Hypothalamus (tissue), 51 donors: ENCODE measurements around the gene SIPA1L3.

Experiments
- DNase-seq, 51 donors: peaks; one replicate each; lab custom pipeline; 2025; lab: John Stamatoyannopoulos, UW

The SIPA1L3 gene

DNA sequence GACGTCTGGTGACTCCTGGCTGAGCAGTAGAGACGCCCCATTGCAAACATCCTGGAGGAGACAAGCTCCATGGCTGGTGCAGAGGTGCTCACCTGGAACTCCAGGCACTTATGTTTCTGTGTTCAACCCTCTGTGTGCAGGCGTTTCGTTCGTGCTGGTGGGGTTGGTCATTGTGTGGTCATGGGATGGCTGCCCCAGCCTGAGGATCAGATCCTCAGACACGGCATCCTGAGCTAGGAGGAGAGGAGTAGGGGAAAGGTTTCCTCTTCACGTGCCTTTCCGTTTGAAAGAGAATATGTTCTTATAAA, 87.8 kb downstream of the SIPA1L3 start:
- no peak for DNase-seq

DNA sequence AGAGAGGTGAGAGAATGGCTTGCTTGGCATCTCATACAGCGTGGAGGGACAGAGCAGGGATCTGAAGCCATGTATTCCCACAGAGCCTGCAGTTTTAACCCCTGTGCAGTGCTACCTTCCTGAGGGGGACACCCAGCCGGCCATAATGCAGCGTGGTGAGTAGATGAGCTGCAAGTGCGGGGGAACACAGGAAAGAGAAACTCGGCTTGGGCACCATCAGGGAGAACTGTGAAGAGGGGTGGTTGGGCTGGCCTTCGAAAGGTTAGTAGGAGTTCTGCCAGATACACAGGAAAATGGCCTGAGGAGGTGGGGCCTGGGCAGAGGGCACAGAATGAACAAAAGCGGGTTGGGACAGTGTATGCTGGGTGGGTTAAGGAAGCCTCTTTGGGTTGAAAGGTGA, 88.3 kb downstream of the SIPA1L3 start:
- no peak for DNase-seq

DNA sequence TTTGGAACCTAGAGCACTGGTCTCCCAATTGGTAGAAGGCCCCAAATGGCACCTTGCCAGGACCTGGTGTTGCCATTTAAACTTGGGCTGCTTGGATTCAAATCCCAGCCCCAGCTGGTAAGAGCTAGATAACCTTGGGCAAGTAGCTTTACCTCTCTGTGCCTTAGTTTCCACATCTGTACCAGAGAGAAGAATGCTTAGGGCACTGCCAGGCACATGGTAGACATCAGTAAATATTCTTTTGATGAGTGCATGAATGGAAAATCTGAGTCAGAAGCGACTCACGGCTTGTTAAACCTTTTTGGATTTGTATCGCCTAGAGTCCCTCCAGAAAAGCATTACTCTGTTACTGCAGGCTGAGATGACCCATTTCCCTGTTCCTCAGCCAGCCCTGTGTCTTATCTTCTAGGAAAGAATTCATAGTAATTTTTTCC, 90.9 kb downstream of the SIPA1L3 start:
- DNase-seq, result no peak

DNA sequence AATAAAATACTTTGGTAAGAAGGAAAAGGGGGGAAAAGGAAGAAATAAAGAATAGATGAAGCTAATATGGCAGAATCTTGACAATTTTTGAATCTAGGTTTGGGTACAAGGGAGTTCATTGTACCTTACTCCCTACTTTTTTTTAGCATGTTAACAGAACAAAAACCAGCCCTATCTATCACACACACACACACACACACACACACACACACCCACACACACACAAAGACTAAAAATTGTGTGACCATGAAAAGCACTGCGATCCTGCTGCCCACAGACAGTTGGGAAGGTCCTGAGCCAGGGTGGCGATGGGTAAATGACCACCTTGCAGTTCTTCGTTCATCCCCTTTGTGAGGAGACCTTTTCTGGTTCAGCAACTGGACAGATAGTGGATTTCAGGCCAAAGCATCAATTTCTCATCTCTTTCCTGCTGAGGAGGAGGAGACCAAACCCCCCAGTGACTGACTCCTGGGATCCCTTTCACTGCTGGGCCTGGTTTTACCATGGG, 91.8 kb downstream of the SIPA1L3 start:
- no peak for DNase-seq

DNA sequence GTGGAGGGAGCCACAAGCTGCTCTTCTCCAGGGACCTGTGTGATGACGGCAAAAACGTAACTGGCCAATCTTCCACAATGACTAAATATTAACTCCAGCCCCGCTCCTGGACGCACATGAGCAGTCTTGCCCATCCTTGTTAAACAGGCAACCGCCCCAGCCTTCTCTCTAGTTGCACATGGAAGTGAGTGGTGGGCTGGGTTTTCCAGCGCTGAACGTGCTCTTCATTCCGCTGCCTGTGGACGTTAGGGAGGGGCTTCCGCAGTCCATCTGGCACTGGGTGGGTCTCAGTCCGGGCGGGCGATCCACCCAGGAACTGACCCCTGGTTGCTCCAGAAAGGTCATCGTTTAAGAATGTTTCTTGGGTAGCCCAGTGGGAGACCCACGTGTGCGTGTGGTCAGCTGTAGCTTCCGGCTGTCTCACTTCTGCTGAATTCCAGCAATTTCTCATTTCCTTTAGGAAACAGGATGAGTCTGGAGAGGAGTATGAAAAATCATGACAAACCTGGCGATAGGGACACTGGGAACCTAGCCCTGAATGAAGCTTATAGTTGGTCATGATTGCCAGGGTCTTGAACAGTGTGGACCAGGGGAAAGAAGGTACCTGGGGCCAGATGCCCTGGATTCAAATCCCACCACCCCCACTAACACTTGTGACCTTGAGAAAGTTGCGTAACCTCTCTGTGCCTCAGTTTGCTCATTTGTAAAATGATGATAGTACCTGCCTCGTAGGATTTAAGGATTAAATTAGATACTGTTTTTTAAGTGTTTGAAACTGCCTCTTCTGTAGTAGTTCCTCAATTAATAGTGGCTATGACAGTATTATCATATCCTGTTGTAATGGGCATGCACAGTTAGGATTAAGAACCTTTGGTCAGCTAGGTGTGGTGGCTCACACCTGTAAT, 92.6 kb downstream of the SIPA1L3 start:
- DNase-seq, result no peak

DNA sequence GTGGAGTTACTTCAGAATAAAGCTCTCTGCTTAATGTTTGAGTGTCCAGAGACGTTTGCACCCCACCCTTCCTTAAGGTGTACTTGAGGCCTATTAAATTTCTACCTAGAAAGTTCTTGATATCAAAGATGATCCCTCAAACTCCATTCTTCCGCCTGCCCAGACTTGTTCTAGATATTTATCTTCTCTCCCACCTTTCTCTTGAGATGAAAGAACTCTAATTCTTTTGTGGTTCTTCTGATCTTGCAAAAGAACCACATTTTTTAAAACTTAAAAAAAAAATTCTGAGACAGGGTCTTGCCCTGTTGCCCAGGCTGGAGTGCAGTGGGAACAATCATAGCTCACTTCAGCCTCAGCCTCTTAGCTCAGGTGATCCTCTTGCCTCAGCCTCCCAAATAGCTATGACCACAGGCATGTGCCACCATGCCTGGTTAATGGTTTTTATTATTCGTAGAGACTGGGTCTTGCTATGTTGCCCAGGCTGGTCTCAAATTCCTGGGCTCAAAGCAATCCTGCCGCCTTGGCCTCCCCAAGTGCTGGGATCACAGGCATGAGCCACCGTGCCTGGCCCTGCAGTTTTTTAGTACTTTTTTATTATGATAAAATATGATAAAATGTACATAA, 94.3 kb downstream of the SIPA1L3 start:
- DNase-seq, result no peak

DNA sequence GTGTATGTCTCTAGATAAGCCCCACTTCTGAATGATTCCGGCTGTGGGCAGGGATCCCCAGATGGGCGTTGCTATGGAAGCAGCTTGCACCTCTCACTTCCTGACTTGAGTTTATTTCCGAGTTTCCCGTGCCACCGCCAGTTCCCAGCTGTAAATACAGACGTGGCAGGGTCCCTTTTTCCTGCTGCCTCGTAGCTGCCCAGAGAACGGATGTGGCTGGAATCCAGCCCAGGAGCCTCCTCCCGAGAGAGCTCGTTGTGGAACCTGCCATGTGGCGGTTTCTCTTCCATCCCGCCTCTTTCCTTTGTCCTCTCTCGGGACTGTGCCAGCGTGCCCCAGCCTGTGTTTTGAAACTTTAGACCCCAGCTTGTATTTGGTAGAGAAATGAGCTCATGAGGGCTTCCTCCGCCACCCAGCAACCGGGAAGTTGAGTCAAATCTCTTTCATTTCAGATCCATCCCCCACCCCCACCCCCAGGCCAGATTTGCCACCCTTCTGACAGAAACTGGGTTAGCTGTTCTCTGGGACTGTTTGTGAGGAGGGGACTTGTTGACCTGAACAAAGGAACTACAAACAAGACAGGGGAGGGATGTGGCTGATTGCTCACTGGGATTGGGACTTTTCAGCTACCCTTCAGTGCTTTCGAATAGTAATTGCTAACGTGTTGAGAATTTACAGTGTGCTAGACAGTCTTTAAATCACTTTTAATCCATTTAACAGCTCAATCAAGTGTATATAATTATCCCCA, 96.6 kb downstream of the SIPA1L3 start:
- peak in 46 of 51 donors; percentile 13 to 80 (median 52) for DNase-seq

DNA sequence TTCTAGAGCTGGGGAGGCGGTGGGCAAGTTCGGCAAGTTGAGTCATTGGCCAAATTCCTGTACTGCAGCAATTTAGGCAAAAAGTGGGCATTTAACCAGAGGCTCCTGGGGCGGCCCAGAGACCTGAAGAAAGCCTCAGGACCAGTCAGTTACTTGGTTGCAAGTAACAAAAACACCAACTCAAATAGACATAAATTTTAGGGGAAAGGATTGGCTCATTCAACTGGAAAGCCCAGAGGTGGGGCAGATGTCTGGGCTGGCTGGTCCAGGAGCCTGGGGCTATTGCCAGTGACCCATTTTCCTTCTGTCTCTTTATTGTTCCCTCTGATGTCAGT, 97.1 kb downstream of the SIPA1L3 start:
- DNase-seq, result peak in 1 of 51 donors; percentile 67

DNA sequence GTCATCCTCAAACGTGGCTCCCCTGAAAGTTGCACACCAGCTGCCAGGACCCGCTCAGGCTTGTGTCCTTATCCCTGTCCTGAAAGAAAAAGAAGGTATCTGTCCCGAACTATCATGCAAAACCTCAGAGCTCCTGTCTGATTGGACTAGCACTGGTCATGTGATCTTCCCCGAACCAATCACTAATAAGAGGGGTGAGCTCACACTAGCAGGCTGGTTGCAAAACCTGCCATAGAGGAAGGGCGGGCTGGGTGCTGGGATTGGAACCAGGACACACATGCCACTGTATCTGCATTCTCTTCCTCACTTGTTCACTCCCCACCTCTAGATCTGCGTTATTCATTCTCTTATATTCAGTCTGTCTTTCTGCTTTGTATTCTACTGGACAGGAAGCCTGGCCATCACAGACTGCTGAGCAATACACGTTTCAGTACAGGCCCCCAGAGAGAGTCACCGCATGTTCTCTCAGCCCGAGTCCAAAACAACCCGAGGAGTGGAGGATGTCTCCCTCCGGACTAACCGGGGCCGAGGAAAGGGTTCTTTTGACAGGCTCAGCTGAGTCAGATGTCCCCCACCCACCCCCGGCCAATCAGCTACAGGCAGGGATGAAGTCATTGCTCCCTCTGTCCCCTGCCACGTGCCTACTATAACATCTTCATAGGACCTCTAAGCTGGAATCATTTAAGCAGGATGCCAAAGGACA, 97.7 kb downstream of the SIPA1L3 start:
- peak; percentile 30 to 97 (median 86) for DNase-seq

DNA sequence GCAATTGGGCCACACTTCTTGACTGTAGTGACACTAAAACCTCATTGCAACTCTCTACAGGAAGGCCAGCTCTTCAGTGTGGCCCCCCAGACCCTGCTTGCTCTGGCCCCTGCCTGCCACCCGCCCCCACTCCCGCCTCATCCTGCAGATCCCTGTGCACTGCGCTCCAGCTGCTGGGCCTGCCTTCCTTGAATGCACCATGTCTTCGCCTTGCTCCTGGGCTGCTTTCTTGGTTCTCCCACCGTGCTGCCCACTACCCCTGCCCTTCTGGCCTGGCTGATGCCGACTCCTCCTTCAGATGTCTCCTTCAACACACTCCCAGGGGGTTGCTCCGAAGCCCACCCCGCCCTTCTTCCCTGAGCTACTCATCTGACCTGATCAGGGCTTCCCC, 98.2 kb downstream of the SIPA1L3 start:
- peak in 4 of 51 donors; percentile 17 to 53 (median 49) for DNase-seq

DNA sequence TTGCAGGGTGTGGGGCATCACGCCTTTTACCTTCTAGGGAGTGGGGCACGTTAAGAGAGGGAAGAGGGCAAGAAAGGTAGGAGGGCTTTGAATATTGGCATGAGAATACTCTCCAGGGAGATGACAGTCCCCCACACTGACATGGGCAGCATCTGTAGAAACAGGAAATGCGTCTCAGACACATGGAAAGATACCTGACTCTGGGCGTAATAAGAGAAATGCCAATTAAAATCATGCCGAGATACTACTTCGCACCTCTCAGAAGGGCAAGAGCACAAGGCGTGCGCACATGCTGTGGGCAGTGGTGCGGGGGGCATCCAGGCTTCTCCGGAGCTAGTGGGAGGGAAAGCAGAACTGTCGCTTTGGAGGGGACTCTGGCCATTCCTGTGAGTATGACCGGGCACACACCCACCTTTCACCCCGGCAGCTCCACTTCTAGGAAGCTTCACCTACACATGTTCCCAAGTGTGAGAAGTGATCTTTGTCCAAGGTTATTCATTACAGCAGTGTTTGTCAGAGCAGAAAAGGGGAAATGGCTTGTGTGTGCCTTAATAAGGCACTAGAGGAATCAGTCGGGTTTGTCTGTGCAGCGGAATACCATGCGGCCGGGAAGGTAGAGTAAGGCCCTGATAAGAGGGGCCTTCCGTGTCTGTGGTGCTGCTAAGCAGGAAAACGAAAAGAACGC, 99.5 kb downstream of the SIPA1L3 start:
- no peak for DNase-seq

DNA sequence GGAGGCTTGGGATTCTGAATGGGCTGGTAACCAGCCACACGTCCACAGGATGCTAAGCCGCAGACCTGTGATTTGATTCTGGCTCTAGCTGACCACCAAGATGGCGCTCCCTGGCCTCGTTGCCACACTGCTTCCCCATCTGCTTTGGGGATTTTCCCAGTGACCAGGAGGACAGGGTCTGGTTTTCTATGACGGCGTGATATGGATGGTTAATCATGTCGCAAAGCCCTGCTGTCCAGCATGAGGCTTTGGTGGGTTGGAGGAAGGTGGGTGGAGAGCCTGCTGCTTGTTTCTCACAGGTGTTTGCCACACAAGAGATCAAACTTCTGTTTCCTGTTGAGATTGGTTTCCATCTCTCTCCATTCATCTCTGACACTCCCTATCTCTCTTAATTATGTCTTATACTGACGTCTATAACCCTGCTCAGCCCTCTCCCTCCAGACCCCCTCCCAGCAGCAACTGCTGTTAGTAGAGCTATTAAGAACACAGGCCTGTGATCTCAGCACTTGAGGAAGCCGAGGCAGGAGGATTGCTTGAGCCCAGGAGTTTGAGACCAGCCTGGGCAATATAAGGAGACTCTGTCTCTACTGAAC, 102.7 kb downstream of the SIPA1L3 start:
- DNase-seq, result no peak

DNA sequence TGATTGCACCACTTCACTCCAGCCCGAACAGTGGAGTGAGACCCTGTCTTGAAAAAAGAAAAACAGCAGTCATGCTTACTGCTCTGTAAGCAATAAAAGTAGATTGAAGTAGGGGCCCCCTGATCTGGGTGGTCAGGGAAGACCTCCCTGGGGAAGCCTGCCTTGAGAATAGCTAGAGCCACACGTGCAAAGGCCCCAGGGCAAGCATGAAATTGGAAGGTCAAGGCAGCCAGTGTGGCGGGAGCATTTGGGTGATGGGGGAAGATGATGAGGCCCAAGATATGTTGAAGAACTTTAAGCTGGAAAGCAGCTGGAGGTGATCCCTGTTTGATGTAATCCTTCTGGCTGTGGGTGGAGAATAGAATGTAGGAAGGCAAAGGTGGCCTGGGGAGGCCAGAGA, 104.4 kb downstream of the SIPA1L3 start:
- DNase-seq, result no peak

DNA sequence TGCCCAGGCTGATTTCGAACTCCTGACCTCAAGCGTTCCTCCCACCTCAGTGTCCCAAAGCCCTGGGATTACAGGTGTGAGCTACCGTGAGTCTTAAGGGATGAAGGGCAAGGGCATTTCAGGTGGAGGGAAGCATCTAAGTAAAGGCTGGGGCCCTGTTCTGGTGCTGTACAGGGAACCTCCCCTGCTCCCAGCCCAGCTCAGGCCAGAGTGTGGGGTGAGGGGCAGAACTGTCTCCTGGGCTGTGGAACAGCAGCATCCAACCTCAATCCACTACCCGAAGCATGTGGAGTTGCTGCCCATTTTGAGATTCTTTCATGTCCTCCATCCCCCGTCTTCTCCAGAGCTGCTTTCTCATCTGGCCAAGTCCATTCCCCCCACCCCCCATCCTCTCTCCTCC, 105.3 kb downstream of the SIPA1L3 start:
- DNase-seq, result no peak

DNA sequence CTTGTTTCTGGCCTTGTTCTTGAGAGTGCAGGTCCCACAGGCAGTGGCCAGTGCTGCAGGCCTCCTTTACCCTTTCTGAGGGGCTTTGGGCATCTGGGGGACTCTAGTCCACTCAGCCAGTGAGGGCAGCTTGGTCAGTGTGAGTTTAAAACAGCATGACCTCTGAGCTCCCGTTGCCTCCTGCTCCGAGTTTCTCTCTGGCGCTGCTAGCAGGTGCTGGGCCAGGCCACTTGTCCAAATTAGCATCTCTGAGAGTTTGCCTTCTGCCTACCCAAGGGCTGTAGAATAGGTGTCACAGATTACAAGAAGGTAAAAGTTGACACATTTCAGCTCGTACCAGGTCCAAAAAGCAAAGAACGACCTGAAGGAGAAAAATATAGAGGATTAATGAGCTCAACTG, 105.9 kb downstream of the SIPA1L3 start:
- DNase-seq, result no peak

DNA sequence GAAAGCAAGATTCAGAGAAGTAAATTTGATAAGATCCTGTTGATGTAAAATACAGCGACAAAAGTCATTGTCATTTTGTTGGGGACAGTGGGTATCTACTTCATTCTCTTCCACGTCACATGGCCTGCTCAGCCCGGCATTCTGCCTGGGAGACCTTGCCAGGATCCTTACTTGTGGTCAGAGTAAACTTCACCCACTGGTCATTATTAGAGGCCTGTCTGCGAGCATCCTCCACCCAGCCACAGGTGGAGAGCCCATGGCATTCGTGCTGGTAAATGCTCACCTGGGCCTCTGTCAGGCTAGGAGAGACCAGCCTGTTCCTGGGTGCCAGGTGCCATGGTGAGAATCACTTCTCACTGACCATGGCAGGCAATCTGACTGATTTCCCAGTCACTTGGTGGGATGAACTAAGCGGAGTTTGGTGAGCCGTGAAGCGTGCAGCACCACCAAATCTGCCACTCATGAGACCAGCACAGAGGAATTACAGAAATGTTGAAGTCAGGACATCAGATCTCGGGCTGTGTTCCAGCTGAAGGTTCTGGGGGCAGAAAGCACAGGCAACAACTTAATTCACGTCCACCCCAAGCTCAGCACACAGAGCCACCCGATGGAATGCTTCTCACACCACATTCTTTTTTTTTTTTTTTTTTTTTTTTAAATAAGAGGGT, 107.0 kb downstream of the SIPA1L3 start:
- DNase-seq, result peak in 2 of 51 donors; percentile 9 to 18

DNA sequence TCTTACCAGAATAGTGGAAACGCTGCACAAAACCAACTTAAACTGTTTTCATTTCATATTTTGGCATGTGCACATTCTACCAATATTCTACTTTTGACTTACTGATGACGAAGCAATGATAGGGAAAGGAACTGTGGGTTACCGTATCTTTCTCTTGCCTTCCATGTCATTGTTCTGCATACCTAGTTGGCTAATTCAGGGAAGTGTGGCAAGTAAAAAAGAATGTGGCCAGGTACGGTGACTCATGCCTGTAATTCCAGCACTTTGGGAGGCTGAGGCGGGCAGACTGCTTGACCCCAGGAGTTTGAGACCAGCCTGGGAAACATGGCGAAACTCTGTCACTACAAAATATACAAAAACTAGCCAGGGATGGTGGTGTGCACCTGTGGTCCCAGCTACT, 108.2 kb downstream of the SIPA1L3 start:
- DNase-seq, result no peak

DNA sequence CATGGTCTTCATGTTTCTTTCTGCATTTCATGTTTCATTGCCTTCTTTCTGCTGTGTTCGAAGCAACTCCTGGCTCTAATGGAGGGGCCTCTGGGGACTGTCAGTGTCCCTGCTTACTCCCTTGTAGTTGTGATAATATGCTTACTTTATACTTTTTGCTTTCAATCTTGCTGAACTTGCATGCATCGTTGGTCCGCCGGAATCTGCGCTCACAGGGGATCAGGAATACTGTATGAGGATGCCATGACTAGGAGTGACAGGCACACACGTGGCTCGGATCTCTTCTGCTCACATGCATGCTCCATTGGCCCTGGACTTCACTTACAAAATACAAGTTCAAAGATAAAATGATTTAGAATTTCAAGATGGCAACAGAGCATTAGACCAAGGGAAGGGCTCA, 108.8 kb downstream of the SIPA1L3 start:
- DNase-seq, result no peak

DNA sequence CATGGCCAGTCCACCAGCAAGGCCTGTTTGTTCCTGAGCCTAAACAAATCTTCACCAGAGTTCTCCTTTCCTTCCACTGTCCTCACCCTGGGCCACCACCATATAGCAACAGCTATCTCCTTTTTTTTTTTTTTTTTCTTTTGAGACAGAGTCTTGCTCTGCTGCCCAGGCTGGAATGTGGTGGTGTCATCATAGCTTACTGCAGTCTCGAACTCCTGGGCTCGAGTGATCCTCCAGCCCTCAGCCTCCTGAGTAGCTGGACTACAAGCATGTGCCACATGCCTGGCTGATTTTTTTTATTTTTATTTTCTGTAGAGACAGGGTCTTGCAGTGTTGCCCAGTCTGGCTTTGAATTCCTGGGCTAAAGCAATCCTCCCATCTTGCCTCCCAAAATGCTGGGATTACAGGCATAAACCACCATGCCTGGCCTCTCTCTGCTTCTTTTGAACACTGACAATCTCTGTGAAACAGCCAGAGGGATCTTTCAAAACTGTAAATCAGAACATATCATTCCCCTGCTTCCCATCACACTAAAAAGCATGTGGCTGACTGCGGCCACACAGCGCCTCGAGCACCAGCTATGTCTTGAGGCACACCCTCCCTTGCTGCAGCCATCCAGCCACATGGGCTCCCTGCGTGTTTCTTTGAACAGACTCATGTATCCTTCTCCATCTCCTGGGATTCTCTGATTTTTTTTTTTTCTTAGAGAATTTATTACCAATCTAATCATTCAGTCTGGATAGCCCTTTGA, 110.6 kb downstream of the SIPA1L3 start:
- DNase-seq, result no peak
